Body of pancreas (tissue), 4 donors: Measurements from ENCODE around the gene RGS8. TPM values are rescaled to one million over a fixed set of nuclear protein-coding genes. Genes with fewer than 3 reads are reported as not detected.

Experiments used
- ATAC-seq: fragments of 150-250 bp; one replicate; pipeline ENCODE4 v1.9.1; 2016
- DNase-seq, 4 donors: peaks; one replicate each; pipeline ENCODE4 v3.0.0-alpha.2; 2019
- H3K27ac ChIP-seq, 4 donors: fragments of 200-600 bp; sonication (generic); 1 replicate in 3 of 4; 2 replicates in 1 of 4; pipeline versions ENCODE4 v1.5.1 to v1.6.1; 2016 to 2019; ENCODE audit warnings: mild to moderate bottlenecking in 1 of 4, mixed read lengths in 1 of 4, moderate library complexity in 1 of 4
- H3K27me3 ChIP-seq, 2 donors: fragments of 200-600 bp; sonication (generic); one replicate each; pipeline ENCODE4 v1.6.0; 2016; ENCODE audit warnings: mild to moderate bottlenecking in 1 of 2
- H3K36me3 ChIP-seq, 2 donors: fragments of 200-600 bp; sonication (generic); replicated peaks in 1 of 2; 2 replicates each; pipeline ENCODE4 v1.5.1; 2016; ENCODE audit warnings: low read depth in 2 of 2; ENCODE audit not compliant: insufficient read depth in 1 of 2
- H3K4me1 ChIP-seq: fragments of 200-600 bp; sonication (generic); one replicate; pipeline ENCODE4 v1.6.0; 2016
- H3K4me3 ChIP-seq, 2 donors: fragments of 200-600 bp; sonication (generic); 1 replicate in 1 of 2; 2 replicates in 1 of 2; pipeline ENCODE4 v1.5.1; 2016 to 2019
- H3K9me3 ChIP-seq, 3 donors: fragments of 200-600 bp; sonication (generic); 1 replicate in 2 of 3; 2 replicates in 1 of 3; pipeline ENCODE4 v1.5.1; 2016
- POLR2A ChIP-seq, 3 donors: fragments of 450-650 bp; IDR thresholded peaks; one replicate each; pipeline ENCODE4 v1.6.1; 2016; ENCODE audit warnings: antibody characterized with exemption in 3 of 3, mild to moderate bottlenecking in 2 of 3
- WGBS, 2 donors: methylation state at CpG; one replicate each; pipeline ENCODE4 v1.1.5; 2017; 5-methylcytosine and 5-hydroxymethylcytosine counted together
- intact Hi-C: fragments of 100-400 bp; cut with DNase I; formaldehyde crosslinking; loops from one replicate; pipeline ENCODE4 v1.15.1; 2023
- total RNA-seq, 2 donors: library from RNA; depleted of rRNA; stranded (reverse); fragments of >200 nt; gene quantifications; one replicate each; pipeline ENCODE4 v1.1.0, GENCODE V29; 2016
- TF ChIP-seq, protein P1 (sequence below), 7 experiments: fragments of 450-650 bp in 4 of 7; fragments of 200-600 bp in 3 of 7; sonication (generic) in 3 of 7; IDR thresholded peaks; one replicate each; pipeline ENCODE4 v1.5.1; 2016 to 2019; ENCODE audit warnings: antibody characterized with exemption in 7 of 7

The RGS8 gene
- total RNA-seq, 2 donors from 2014 or later: not detected

DNA sequence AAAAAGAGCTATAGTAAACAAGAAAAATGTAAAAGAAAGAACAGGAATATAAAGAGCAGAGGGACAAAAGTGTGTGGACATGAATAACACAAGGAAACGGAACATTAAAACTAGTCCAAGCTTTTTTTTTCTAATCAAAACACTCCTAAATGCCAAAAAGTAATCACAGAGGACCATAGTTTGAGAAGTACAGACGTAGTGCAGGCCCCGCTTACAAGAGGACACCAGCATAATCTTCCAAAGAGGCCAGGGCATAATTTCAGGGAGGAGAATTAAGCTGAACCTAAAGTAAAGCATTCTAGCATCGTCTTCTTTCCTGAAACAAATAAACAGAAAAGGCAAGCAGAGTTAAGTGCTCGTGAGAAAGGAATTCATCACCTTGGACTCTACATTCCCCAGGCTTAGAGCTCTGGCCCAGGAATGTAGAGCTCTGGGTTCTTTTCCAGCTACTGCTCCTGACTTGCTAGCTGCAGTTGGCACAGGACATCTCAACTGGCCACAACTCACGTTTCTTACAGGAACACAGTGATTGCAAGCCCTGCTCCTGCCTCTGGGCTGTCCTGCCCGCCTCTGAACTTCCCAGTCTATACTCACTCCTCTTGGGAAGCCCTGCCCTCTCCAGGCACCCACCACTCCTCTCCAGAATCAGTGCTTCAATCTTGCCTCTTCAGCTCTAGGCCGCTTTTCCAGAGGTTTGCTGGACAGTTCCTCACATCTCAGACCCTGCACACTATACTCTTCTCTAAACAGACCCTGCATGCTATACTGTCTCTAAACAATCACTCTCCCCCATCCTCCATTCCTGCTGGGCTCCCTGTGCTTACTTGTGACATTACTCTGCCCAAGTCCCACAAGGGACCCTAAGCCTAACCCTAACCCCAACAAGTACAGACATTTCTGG is 9.8 kb downstream of the RGS8 start:
- Histone ChIP-seq H3K4me1 (no peaks in the 10 kb centered on the region), H3K27ac (no peak overlapping the region), H3K9me3 (no peaks in the 10 kb centered on the region), H3K36me3 (no peaks in the 10 kb centered on the region), H3K4me3 (no peak overlapping the region), H3K27me3 (no peaks in the 10 kb centered on the region)
- WGBS, 2 donors: 68 to 75% methylated on average over 8 of the region's 8 CpGs
- DNase-seq: peak in 1 of 4 donors; percentile 14
- ATAC-seq: peak; percentile 33
- intact Hi-C loops: no loop called here
- TF ChIP-seq, protein P1, sequence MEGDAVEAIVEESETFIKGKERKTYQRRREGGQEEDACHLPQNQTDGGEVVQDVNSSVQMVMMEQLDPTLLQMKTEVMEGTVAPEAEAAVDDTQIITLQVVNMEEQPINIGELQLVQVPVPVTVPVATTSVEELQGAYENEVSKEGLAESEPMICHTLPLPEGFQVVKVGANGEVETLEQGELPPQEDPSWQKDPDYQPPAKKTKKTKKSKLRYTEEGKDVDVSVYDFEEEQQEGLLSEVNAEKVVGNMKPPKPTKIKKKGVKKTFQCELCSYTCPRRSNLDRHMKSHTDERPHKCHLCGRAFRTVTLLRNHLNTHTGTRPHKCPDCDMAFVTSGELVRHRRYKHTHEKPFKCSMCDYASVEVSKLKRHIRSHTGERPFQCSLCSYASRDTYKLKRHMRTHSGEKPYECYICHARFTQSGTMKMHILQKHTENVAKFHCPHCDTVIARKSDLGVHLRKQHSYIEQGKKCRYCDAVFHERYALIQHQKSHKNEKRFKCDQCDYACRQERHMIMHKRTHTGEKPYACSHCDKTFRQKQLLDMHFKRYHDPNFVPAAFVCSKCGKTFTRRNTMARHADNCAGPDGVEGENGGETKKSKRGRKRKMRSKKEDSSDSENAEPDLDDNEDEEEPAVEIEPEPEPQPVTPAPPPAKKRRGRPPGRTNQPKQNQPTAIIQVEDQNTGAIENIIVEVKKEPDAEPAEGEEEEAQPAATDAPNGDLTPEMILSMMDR (IDR thresholded peaks at IDR 0.05): no peak
- no peak for TF ChIP-seq POLR2A (IDR thresholded peaks at IDR 0.05)

DNA sequence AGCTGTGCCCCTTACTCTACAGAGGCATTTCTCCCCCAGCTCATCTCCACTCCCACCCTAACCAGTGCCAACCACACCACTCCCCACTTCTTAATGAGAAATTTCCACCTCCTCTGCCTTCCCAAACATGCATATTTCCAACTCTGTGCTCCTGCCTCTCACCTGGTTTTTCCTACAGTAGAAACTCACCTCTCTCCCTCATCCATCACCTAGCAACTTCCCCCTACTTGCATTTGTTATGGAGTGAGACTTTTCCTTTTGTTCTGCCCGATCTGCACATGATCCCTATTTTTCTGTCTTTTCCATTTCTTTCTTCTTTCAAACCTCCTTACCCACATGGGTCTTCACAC is 11.9 kb downstream of the RGS8 start:
- intact Hi-C loops: no loop called here

GRCh38 chr1:182671750-182672486 is 12.5 kb downstream of the RGS8 start:
- H3K4me1 ChIP-seq: no peaks in the 10 kb centered on the region
- 20 to 40% methylated on average over 2 to 12 of the region's 12 CpGs for WGBS, 2 donors
- DNase-seq: peak in 1 of 4 donors; percentile 9
- no peak overlapping the region for H3K27ac ChIP-seq
- H3K9me3 ChIP-seq: no peaks in the 10 kb centered on the region
- H3K4me3 ChIP-seq: no peak overlapping the region
- H3K36me3 ChIP-seq: no peaks in the 10 kb centered on the region
- ATAC-seq: no peak
- H3K27me3 ChIP-seq: no peaks in the 10 kb centered on the region
- TF ChIP-seq, protein P1 (IDR thresholded peaks at IDR 0.05): no peak
- no peak for TF ChIP-seq POLR2A (IDR thresholded peaks at IDR 0.05)
- intact Hi-C loops: no loop called here

More for the DNA sequence above, 11.9 kb downstream of the RGS8 start:
- H3K36me3 ChIP-seq: no peaks in the 10 kb centered on the region
- ATAC-seq: no peak
- DNase-seq: no peak
- TF ChIP-seq, protein P1 (IDR thresholded peaks at IDR 0.05): no peak
- no peak for TF ChIP-seq POLR2A (IDR thresholded peaks at IDR 0.05)
- no peaks in the 10 kb centered on the region for H3K4me1 ChIP-seq
- H3K4me3 ChIP-seq: no peak overlapping the region
- no peaks in the 10 kb centered on the region for H3K9me3 ChIP-seq
- H3K27ac ChIP-seq: no peak overlapping the region
- 37 to 56% methylated on average over 1 of the region's 1 CpG for WGBS, 2 donors
- no peaks in the 10 kb centered on the region for H3K27me3 ChIP-seq

GRCh38 chr1:182670032-182670749 is 14.2 kb downstream of the RGS8 start:
- Histone ChIP-seq H3K27me3 (no peaks in the 10 kb centered on the region), H3K4me1 (no peaks in the 10 kb centered on the region), H3K4me3 (no peak overlapping the region), H3K27ac (no peak overlapping the region), H3K9me3 (no peaks in the 10 kb centered on the region), H3K36me3 (no peaks in the 10 kb centered on the region)
- TF ChIP-seq POLR2A (IDR thresholded peaks at IDR 0.05): no peak
- TF ChIP-seq, protein P1 (IDR thresholded peaks at IDR 0.05): no peak
- intact Hi-C loops: no loop called here
- ATAC-seq (no peak), DNase-seq (no peak)
- 79 to 90% methylated on average over 11 of the region's 11 CpGs for WGBS, 2 donors
